HG03558 (cell line): Measurements from ENCODE around the gene OR9Q2.
"Not testable (repeated sequence)": the region's sequence is repeated elsewhere in the genome, so short reads cannot be mapped to it uniquely, and the experiment has no call there.

Experiments used
- ATAC-seq: cut with Tn5 transposase; IDR thresholded peaks from one replicate; pipeline ENCODE4 v1.9.1; 2021; ENCODE audit warnings: moderate number of reproducible peaks; ENCODE audit not compliant: unreplicated experiment; ENCODE audit errors: extremely low read depth

The OR9Q2 gene, protein sequence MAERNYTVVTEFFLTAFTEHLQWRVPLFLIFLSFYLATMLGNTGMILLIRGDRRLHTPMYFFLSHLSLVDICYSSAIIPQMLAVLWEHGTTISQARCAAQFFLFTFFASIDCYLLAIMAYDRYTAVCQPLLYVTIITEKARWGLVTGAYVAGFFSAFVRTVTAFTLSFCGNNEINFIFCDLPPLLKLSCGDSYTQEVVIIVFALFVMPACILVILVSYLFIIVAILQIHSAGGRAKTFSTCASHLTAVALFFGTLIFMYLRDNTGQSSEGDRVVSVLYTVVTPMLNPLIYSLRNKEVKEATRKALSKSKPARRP

DNA sequence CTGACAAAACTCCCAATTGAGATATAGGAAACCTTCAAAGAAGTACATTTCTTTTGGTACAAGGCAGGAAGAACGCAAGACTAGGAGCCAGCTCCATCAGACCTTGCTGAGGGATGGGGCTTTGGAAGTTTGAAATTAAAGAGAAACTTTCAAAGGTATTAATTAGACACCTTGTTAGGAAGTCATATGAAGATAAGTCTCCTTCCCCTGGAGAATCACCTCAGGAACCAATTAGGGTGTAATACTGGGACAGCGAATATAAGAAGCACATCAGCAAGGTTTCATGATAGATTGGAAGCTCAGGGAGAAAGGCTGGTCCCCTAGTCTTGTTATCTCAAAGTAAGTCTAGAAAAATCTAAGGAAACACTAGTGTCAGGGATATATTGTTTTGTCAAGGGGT, at the start of gene OR9Q2:
Gene OR9Q2, plus strand, starts transcription at position 301 of the 400 bp plus-strand sequence. CDS start 1,421 bp downstream, outside the sequence.
- ATAC-seq: no peak

DNA sequence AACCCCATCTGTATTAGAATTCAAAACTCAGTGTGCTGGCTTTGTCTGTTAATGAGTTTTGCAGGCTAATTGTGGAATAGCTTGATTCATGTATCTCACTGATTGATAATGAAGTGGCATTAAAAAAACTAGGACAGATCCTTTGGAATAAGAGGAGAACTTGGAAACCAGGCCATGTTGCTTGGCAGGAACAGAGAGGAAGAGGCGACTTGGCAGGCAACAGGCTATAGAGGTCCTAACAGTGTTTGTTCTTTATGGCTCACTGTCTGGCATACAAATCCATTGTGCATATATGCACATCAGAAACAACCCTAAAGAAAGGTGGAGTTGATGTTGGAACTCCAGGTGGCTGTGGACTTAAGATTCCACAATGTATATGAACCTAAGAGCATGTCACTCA, 46.1 kb upstream of the OR9Q2 start:
- ATAC-seq: no peak

DNA sequence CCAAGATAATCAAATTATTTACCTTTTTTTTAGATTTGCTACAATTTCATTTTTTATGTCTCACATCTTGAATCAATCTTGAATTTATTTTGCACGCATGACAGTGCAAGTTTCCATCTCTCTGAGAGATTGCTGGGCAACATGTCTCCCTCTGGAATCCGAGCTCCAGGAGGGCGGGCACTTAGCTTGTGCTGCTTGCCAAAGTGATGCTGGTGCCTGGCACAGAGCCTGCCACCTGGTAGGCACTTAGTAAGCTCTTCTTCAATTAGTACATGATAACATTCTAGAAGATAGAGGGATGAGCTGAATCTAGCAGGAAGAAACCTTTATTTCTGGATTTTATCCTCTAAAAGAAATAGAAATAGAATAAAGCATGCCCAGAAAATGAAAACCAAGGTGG, 36.1 kb upstream of the OR9Q2 start:
- no peak for ATAC-seq

DNA sequence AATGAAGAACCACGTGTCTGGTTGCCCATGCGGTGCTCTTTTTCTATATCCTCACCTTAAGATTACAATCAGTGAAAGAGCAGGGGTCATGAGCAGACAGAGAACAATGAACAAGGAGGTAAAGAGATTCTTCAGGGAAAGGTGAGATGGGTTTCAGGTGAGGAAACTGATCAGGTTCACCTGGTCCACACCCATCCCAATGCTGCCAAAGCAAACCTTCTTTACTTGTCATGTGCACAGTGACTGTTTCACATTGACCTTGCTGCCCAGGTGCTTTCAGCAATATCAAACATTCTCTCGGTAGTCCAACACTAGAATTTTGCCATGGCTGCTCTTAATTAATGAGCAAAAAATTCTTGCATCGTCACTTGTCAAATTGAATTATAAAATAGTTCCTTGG, 24.5 kb upstream of the OR9Q2 start:
- ATAC-seq: no peak

DNA sequence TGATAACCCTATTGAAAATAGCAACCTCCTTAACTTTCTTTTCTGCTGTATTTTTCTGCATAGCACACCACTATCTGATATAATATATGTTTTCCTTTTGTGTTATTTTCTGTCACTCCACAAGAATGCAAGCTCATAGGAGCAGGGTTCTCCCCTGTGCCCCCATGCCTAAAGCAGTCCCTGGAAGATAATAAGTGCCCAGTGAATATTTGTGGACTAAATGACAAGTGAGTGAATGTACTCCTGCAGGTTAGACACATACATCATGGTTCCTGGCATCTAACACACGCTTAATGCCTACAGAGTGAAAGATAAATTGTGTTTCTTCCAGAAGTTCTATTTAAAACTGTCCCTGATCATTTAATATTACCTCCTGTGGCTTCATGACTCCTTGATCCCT, 23.9 kb upstream of the OR9Q2 start:
- no peak for ATAC-seq

DNA sequence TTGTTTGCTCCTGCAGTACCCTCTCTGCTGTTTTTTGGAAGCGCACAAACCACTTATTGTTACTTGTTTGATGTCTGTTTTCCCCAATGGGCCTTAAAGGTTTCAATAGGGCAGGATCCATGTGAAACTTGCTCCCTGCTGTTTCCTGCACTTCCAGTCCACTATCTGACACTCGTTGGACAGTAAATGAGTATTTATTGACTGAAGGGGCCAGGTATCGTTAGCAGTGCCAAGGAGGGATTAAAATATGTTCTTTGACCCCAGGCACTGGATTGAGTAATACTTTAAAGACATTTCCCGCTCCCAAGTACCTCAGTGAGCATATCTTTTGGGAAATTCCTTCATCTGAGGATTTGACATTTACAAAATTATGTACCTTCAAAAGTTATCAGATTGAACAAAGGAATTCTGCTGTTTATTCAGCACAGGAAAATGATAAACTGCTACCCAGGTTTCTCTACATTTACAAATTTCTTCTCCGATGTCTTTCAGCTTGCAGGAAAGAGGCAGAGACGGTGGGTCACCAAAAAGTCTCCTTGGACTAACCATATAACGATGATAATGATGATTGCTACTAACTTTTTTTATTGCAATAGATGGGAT, 23.3 kb upstream of the OR9Q2 start:
- no peak for ATAC-seq

DNA sequence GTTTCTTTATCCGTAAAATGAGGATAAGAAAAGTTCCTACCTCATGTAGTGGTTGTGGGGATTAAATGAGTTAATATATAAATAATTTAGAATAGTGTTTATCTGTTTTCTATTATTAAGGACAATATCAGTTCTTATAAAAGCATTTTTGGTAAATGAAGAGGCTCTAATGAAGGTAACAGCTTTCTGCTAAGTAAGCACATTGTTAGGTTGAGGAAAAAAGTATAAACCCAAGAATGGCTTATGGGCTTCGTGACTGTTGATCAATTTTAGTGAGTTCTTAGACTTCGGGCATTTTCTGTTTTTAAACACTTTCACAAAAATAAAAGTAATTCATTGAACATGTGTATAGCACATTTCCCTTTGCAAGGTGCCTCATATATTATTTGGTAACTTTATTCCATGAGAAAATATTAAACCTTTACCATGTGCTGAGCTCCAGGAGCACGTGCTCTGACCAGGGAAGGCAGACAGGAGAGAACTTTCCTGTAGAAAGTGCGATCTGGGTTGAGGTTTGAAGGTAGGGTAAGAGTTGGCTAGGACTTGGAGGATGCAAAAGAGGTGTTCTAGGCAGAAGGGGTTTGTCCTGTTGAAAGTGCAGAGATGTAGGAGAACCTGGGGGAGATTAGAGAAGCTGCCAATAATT, 11.3 kb upstream of the OR9Q2 start:
- ATAC-seq: no peak

DNA sequence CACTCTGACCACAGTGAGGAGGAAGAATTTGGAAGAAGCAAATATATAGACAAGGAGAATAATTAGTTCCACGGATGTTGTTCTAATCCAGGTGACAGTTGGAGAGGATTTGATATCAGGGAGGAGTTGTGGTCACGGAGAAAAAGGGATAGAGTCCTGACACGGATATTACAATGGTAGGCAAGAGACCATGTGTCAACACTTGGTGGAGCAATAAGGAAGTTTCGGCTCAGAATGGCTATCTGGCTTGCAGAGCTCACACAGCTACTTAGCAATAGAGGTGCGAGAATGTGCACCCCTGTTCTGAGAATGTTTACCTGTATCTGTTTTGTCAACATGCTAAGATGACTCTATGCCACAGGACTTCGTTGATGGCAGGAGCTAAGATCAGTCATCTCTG, 10.4 kb upstream of the OR9Q2 start:
- no peak for ATAC-seq

DNA sequence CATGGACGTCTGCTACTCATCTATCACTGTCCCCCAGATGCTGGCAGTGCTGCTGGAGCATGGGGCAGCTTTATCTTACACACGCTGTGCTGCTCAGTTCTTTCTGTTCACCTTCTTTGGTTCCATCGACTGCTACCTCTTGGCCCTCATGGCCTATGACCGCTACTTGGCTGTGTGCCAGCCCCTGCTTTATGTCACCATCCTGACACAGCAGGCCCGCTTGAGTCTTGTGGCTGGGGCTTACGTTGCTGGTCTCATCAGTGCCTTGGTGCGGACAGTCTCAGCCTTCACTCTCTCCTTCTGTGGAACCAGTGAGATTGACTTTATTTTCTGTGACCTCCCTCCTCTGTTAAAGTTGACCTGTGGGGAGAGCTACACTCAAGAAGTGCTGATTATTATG, 9.2 kb upstream of the OR9Q2 start:
- no peak for ATAC-seq

DNA sequence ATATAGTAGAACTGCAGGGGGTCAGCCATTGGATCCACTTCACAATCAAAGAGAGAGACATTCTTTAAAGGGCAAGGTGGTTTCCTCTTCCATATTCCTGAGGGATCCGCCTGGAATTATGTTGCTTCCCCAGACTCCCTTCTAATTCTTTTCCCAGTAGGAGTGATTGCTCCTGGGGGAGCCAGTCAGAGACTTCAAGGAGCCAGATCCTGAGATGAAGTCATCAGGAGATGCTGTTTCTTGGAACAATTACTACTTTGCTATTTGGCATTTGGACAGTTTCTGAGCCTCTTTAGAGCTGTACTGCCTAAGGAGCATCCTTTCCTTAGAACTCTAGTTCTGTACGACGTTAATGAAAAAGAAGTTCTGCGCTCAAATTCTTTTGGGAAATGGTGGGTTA, 1.9 kb upstream of the OR9Q2 start:
- no peak for ATAC-seq

DNA sequence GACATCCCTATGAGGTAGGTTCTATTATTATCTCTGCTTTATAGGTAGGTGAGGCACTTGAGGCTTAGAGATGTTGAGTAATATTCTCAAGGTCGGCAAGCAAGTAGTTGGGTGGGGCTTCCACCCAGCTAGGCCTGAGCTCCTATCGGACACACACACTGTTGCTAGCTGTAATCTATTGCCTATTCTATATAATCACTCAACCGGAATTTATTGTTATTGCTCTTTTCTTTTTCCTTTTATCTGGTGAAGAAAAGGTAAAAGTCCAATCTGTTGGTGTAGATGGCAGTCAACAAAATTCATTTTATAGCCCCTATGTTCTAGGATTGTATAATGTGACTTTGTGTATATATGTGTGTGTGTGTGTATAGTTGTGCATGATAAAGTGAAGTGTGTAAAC, 3.4 kb downstream of the OR9Q2 start:
- ATAC-seq: no peak

DNA sequence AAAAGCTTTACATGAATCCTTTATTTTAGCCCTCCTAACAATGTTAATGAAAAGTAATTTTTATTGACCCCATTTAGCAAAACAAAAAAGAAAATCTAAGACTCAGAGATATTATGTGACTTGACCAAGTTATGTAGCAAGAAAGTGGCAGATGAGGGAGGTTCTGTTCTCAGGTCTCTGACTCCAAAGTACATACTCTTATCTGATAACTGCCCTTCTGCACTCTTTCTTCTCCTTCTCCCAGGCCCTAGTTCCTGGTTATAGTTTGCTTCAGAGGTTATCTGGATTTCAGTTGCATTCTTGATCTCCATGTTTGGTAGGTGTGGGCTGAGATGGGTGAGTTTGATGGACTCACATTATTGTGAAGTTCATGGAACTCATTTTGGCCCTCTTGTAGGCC, 4.5 kb downstream of the OR9Q2 start:
- ATAC-seq: no peak

DNA sequence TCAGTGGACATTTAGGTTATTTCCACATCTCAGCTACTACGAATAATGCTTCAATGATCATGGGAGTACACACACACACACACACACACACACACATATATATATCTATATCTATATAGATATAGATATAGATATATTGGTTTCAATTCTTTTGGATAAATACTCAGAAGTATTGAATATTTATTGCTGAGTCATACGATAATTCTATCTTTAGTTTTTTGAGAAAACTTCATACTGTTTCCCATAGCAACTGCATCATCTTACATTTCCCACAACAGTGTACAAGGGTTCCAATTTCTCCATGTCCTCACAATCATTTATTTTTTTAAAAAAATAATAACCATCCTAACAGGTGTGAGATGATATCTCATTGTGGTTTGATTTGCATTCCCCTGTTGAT, 7.1 kb downstream of the OR9Q2 start:
- no peak for ATAC-seq

DNA sequence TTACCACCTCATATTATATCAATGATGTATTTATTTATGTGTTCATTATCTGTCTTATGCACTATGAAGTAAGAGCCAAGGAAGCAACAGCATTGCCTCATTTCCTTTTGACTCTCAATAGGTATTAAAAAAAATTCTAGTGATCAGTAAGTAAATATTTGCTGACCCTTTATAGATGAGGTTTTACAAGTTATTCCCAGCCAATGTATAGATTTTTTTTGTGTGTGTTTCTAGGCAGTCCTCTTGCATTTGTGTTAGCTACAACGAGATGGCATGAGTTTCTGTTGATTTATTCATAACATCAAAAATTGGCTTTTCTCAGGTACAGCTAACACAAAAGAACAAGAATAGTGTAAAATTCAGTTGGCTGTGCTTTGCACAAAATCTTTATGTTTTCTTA, 10.4 kb downstream of the OR9Q2 start:
- no peak for ATAC-seq

DNA sequence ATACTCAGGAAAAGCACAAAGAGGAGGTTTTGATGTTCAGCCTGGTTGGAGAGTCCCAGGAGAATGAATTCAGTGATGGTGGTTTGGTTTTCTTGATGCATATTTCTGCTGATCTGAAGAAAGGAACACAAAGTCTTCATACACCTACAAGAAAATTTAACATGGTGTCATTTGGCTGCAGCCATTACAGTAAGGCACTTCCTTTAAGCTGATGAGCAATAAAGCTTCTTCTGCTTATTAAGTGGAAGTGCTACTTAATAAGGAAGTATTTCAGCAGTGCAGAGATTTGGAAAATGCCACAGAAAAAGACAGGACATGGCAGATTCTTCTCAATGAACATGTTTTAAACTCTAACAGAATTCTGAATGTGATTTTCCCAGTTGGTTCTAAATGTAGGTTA, 15.2 kb downstream of the OR9Q2 start, which contains the start of gene OR1S2:
Gene OR1S2, minus strand, starts transcription at position 101 of the 400 bp plus-strand sequence. Its CDS starts 0 bp downstream, at position 101.
- no peak for ATAC-seq

DNA sequence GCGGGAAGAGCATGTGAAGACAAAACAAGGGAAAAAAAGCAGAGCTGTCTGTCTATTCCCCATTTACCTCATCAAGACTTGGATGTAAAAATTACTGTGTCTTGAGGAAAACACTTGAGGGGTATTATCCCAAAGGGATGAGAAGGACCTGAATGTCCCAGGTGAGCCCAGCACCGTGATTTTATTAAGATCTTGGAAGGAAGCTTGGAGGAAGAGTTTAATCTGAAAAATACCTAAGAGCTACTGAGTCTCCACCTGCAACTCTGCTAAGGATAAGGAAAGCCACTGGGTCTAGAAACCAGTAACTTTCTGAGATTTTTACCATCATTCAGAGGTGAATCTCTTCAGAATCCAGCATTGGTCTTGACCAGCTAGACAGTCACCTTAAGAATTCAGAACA, 23.6 kb downstream of the OR9Q2 start, which contains the start of gene OR1S1:
Gene OR1S1, plus strand, starts transcription at position 301 of the 400 bp plus-strand sequence.
- ATAC-seq: not testable (repeated sequence)

DNA sequence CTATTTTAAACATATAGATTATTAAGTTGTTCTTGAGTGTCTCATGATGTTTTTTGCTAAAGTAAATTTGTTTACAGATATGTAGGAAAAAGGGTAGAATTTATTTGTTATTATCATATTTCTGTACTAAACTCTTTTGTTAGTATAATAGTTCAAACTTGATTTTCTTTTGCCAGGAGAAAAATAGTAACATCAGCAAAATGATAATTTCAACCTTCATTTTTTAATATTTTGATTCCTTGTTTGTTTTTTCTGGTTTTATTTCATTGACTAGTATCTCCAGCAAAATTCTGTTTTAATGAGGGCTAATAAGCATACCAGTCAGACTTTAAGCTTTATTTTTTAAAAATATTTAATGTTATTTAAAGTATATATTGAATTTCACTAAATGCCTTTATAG, 27.6 kb downstream of the OR9Q2 start:
- no peak for ATAC-seq

DNA sequence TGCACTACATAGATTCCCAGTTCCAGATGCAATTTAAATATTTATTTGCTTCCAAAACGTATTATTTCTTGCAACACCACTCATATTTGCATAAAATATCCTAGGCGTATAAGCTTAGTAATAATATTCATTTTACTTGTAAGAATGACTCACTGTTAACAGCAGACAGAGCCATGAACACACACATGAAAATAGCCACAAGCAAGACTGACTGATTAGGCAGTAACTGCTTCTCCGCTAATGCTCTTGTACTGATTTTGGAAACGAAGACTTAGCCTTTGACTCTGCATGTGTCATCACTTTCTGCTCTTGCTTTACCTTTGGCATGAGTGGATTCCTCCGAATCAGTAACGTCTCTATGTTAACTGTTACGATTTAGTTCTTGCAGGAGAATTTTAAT, 33.9 kb downstream of the OR9Q2 start:
- no peak for ATAC-seq

DNA sequence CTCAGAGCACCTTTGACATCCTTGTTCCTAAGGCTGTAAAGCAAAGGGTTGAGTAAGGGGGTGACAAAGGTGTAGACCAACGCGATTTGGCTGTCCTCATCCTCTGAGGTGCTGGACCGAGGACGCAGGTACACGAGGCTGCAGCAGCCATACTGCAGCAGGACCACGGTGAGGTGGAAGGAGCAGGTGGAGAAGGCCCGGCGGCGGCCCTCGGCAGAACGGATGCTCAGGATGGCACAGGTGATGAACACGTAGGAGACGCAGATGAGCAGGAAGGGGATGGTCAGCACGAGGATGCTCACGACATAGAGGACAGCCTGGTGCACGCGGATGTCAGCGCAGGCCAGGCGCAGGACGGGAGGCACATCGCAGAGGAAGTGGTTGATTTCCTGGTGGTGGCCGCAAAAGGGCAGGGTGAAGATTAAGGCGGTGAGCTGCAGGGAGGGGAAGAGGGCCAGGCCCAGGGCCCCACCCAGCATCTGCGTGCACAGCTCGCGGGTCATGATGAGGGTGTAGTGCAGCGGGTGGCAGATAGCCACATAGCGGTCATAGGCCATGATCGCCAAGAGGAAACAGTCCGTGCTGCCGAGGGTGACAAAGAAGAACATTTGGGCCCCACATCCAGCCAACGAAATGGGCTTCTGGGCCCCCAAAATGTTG, 39.2 kb downstream of the OR9Q2 start:
- no peak for ATAC-seq
